Fibroblast of the aortic adventitia (primary cell): Measurements from ENCODE around the gene PFDN4. TPM values are rescaled to one million over a fixed set of nuclear protein-coding genes. Genes with fewer than 3 reads are reported as not detected.

Source experiments
- DNase-seq: peaks from one replicate; pipeline ENCODE4 v3.0.0-alpha.2; 2010; ENCODE audit warnings: low read depth
- H3K4me3 ChIP-seq: 2 replicates; pipeline ENCODE4 v1.5.1; 2011; ENCODE audit warnings: low read depth, mild to moderate bottlenecking, control low read depth, low read length, moderate library complexity
- total RNA-seq: library from RNA; depleted of rRNA; stranded (reverse); fragments of >200 nt; gene quantifications from 2 replicates; pipeline ENCODE4 v1.2.3, GENCODE V29; 2012; ENCODE audit warnings: low replicate concordance
- TF ChIP-seq, protein P1 (sequence below): IDR thresholded peaks from 2 replicates; pipeline ENCODE4 v1.5.1; 2011; ENCODE audit warnings: mild to moderate bottlenecking, low read length, control low read depth, inconsistent platforms; ENCODE audit not compliant: insufficient read depth

Gene PFDN4
- total RNA-seq, 1 donor, result 149 TPM

DNA sequence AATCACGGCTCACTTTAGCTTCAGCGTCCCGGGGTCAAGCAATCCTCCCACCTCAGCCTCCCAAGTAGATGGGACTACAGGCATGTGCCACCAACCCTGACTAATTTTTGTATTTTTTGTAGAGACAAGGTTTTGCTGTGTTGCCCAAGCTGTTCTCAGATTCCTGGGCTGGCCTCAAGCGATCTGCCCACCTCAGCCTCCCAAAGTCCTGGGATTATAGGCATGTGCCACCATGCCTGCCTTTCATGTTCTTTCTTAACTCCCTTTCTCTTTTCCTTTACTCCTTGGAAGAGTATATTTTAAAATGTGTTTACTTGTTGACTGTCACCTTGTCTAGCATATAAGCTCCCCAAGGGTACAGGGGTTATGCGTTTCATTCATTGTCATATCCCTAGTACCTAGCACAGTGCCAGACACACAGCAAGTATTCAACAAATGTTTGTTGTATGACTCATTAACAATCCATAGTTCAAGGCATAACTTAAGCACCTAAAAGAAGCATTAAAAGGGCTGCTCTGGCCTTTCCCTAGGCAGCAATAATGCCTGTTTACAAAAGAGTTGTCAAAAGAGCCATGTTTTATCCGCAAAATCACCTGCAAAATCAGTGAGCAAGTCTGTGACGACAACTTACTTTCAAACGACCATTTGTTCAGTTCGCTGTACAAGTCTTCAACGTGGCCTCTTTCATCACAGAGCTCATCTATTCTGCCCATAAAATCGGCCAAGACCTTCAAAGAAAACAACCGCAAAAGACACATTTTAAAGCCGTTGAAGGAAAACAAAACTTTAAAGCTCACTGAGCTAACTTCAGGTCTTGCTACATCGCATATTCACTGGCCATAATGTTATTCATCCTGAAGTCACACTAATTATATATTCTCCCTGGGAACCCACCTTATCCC lies 38.7 kb upstream of the PFDN4 start:
- TF ChIP-seq, protein P1, sequence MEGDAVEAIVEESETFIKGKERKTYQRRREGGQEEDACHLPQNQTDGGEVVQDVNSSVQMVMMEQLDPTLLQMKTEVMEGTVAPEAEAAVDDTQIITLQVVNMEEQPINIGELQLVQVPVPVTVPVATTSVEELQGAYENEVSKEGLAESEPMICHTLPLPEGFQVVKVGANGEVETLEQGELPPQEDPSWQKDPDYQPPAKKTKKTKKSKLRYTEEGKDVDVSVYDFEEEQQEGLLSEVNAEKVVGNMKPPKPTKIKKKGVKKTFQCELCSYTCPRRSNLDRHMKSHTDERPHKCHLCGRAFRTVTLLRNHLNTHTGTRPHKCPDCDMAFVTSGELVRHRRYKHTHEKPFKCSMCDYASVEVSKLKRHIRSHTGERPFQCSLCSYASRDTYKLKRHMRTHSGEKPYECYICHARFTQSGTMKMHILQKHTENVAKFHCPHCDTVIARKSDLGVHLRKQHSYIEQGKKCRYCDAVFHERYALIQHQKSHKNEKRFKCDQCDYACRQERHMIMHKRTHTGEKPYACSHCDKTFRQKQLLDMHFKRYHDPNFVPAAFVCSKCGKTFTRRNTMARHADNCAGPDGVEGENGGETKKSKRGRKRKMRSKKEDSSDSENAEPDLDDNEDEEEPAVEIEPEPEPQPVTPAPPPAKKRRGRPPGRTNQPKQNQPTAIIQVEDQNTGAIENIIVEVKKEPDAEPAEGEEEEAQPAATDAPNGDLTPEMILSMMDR, result no peak
- no peak for DNase-seq
- no peak overlapping the region for H3K4me3 ChIP-seq

DNA sequence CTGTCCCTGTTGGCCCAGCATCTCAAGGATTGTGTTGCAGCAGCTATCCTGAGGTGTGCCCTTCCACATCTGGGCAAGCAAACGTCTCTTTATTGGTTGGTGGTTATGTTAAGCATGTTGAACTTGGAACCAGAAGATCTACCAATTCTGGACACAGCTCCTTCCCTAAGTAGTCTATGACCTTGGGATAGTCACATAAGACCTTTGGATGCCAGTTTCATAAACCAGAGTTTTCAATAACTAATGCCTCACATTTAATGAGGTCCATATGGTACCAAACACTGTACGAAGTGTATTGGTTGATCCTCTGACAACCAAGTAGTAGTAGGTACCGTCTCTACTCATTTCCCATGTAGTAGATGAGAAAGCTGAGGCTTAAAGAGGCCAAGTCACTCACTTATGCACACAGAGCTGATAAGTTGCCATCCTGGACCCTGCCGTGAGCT lies 37.8 kb upstream of the PFDN4 start:
- H3K4me3 ChIP-seq, result no peak overlapping the region
- TF ChIP-seq, protein P1, result no peak
- no peak for DNase-seq

DNA sequence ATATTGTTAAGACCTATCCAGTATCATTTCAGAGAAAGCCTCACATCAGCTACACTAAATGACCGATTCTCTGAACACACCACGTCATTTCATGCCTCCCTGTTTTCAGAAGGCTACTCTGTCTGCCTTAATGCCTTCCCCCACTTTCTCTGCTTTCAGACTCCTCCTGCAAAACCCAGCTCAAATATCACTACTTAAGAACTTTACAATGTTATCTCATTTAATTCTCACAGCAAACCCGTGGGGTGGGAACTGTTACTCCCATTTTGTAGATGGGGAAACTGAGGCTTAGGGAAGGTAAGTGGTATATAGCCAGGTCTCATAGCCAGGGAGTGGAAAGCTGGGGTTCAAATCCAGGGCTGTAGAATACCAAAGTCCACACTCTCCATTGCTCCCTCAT lies 36.9 kb upstream of the PFDN4 start:
- TF ChIP-seq, protein P1, result no peak
- no peak for DNase-seq
- no peak overlapping the region for H3K4me3 ChIP-seq

DNA sequence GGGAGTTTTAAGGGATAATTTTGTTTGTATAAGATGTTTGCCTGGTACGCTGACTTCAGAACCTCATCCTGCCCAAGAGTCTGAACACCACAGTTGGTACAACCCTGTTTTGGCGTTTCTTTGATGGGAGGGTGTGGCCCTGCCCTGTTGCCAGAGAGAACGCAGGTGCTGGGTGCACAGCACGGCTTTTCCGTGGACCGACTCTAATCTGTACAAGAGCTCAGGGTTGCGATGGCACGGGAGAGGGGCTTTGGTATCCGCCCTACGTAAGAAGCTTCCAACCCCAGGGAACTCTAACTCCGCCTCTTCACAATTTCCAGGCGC lies 35.4 kb upstream of the PFDN4 start:
- no peak for DNase-seq
- TF ChIP-seq, protein P1, result no peak
- no peak overlapping the region for H3K4me3 ChIP-seq

DNA sequence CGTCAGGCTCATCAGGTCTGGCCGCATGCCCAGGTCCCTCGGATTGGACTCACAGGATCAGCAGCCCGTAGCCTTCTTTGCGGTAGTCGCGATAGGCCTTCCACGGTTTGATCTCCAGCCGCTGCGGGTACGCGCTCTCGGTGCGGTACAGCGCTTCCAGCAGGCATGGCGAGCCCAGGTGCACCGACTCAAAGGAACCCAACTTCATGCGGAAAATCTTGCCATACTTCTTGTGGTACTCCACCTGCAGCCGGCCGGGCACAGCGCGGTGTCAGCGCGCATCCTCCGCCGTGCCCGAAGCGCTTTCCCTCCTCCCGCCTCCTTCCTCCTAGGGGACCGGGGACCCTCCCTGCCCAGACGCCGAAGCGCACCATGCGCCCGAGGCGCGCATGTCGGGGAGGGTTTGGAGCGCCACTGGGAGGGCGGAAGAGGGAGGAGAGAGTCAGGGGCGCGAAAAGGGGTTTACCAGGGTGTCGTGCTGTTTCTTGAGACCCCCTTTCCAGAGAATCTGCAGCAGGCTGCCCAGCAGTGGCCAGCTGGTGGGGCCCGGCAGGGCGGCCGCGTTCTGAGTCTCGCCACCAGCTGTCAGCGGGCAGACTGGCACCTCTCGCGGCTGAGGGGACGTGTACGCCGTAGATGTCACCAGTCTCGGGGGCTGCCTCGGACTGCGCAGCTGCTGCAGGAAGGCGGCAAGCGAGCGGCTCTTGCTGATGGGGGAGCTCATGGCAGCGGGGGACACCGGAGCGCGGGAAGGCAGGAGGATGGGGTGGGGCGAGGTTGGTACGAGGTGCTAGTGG lies 34.8 kb upstream of the PFDN4 start:
- H3K4me3 ChIP-seq, result no peak overlapping the region
- TF ChIP-seq, protein P1, result no peak
- no peak for DNase-seq

DNA sequence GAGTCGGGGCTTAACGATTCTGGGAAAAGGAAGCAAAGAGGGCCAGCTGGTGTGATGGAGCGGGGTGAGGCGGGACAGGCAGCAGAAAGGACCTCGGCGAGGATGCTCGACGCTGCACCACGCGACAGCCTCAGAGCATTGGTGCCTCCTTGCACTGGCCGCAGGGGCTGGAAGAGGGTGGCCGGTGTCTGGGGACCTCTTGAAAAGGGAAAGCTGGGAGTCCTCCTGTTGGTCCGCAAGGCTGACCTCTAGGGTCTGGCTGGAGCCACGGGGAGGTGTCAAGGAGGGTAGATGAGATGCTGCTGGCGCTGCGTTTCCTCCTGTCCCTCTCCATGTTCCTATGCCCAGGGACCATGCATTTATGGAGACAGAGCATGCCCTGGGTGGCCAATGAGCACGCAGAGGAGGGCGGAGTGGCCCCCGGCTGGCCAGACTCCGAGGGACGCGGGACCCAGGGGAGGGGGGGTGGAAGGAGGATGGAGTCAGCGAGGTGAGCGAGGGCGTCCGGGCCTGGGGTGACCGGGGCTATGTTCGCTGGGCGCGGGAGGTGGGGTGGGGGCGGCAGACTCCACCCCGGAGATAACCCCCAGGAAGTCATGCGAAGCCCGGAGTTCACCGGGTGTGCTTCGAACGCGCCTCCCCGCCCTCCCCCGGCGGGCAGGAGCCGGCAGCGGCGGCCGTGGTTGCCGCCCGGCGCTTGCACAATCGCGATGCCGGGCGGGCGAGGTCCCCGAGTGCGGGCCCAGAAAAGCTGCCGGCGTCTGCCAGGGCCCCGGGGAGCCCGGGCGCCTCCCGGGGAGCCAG lies 34.0 kb upstream of the PFDN4 start, which contains the start of gene CYP24A1:
TSS of gene CYP24A1 (minus strand) at position 334 of the 804 bp plus-strand sequence. CDS start 407 bp downstream, outside the sequence.
- H3K4me3 ChIP-seq, result peak within 1 kb of the TSS; percentile 22
- TF ChIP-seq, protein P1, result no peak
- no peak for DNase-seq
